Activated gamma-delta T cell (primary cell): ENCODE results near the gene MYOF.
"Not testable (repeated sequence)": the region's sequence is repeated elsewhere in the genome, so short reads cannot be mapped to it uniquely, and the experiment has no call there.

Experiments
- DNase-seq: peaks from one replicate; lab custom pipeline; 2025; lab: John Stamatoyannopoulos, UW

The MYOF gene

GRCh38 chr10:93425861-93426260 lies 56.3 kb downstream of the MYOF start:
- no peak for DNase-seq

GRCh38 chr10:93422118-93422517 lies 60.0 kb downstream of the MYOF start:
- no peak for DNase-seq

GRCh38 chr10:93420944-93421825 lies 60.9 kb downstream of the MYOF start:
- DNase-seq: no peak

GRCh38 chr10:93420091-93420490 lies 62.0 kb downstream of the MYOF start:
- DNase-seq: no peak

GRCh38 chr10:93419016-93419415 lies 63.1 kb downstream of the MYOF start:
- not testable (repeated sequence) for DNase-seq

DNA sequence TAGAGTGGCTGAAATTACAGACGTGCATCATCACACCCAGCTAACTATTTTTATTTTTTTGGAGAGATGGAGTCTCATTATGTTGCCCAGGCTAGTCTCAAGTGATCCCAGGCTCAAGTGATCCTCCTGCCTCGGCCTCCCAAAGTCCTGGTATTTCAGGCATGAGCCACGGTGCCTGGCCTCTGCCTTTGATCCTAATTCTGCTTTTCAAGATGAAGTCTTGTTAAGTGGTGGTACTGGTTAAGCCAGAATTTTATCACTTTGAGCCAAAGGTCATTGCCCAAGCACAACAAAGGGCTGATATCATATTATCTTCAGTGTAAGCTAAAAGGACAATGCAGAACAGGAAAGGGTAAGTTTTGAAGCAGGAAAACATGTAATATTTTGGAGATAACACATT lies 64.2 kb downstream of the MYOF start:
- no peak for DNase-seq

- no peak for DNase-seq
Observed at GRCh38 chr10:93417266-93417665, 64.9 kb downstream of the MYOF start.

DNA sequence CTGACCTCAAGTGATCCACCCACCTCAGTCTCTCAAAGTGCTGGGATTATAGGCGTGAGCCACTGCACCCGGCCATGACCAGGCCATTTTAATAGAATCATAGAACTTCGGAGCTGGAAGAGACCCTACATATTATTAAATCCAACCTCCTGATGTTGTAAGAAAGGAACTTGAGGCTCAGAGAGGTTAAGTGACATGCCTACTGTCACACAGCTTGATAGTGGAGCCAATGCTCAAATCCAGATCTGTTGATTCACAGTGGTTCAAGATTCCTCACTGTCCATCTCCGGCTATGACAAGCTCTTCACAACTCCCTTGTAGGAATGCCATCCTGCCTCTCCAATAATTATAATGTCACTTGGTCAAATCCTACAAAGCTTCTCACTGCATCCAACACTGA lies 65.3 kb downstream of the MYOF start:
- no peak for DNase-seq

GRCh38 chr10:93415693-93416092 lies 66.4 kb downstream of the MYOF start:
- DNase-seq: no peak

DNA sequence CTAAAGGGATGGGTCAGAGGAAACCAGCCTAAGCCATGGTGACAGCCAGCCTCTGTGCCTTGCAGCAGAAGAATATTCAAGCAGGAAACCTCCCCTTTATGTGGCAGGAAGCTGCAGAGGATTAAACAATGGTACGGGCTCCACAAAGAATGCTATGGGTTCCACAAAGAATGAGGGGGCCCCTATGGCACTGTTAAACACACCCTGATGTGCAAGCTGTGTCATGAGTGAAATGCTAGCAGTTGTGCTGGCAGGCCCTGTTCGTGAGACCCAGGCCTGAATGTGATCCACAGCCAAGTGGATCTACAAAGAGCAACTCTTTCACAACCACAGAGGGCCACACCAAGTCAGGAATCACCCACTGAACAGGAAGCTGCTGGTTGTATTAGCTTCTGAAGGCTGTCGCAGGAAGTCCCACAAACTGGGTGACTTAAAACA lies 68.9 kb downstream of the MYOF start:
- no peak for DNase-seq

DNA sequence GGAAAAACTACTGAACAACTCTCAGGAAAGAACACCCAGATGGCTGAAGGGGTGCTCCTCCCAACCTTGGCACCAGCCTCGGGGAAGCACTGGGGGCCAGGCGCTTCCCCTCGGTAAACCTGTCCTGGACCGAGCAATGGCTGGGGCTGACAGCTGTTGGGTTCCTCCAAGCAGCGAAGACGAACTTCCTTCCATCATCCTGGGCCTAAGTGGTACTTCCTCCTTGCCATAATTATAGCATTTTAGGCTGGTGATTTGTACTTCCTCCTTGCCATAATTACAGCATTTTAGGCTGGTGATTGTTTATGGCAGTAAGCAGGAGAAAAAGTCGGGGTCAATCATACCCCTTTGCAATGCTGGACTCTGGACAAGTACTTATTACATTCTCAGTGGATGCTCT lies 69.3 kb downstream of the MYOF start:
- DNase-seq: no peak

GRCh38 chr10:93410697-93411348 lies 71.3 kb downstream of the MYOF start:
- no peak for DNase-seq

GRCh38 chr10:93408783-93409182 lies 73.4 kb downstream of the MYOF start:
- no peak for DNase-seq

DNA sequence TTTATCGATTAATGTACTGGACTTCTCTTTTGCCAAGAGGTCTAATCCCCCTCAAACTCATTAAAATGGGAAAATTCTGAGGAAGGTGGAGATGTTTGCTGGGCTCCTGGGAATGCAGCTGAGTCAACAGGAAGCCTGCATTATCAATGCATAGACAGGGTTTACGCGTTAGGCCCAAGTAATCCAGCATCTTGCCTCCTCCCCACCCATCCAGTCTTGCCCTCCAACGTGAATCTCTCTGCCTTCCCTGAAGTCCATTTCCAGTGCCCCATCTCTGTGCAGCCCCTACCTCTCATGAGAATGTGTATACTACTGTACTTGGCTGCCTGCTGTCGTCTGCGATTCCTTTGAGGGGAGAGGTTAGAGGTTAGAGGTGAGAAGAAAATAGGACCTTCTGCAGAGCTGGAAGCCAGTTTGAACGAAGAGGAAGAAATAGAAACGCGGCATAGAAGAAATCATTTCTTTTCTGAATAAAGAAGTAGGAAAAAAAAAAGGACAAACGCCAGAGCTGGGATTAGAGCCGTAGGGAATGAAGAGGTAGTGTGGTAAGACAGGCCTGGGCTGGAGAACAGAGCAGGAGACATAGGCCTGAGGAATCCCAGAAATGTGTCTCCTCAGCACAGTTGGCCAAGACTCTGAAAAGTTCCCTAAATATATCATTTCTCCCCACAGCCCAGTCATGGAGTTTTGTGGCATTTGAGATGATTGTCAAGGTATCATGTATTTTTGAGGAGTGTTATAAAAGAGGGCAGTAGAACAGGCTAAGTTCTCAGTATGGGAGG lies 75.6 kb downstream of the MYOF start:
- DNase-seq: no peak

DNA sequence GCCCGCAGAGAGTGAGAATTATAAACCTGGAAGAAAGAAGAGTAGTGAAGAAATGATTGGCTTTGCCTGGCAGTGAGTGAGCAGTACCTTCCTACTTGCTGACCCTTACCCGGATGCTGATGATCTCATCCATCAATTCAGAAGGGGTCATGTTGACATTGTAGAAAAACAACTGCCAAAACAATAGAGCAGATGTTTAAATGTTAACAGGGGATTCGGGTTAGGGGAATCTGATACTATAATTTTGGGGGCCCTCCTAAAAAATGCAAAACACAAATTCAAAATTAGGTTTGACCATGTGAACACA lies 78.1 kb downstream of the MYOF start:
- no peak for DNase-seq

DNA sequence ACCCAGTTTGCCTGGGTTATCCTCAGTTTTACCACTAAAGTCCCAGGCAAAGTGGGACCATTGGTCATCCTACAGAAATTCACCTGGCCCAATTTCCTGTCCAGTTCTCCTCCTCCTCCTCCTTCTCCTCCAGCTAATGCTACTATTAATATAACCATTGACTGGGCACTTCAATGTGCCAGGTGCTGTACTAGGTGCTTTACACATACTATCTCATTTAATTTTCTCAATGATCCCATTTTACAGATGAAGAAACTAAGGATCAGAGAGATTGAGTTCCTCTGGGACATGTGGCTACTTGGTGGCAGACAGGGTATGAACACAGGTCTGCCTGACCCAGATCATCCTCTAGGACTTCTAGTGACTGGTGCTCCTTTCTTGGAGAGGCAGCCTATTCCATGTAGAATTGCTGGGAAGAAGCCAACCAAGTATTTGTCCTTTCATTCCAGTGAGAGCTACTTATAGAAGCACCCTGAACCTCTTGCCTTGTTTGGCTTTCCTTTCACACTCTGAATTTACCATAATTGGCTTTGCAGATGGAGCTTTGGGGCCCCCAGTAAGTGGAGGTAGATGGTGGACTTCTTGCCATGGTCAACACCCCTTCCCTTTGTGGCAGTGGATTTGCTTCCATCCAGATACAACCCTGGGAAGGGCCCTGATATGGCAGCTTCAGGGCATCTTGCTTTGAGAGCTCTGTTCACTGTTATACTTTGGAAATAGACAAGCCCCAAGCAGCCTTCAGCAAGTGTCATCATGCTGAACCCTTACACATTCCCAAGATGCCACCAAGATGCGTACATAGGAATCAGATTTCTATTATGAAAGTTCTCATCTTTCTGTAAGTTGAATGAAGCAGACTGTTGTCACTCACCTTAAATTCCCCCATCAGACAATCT lies 78.7 kb downstream of the MYOF start:
- DNase-seq: no peak

GRCh38 chr10:93402192-93402591 lies 79.9 kb downstream of the MYOF start:
- DNase-seq: no peak

- DNase-seq: no peak
Observed at GRCh38 chr10:93398528-93398927, 83.6 kb downstream of the MYOF start.

GRCh38 chr10:93397020-93397419 lies 85.1 kb downstream of the MYOF start:
- no peak for DNase-seq

DNA sequence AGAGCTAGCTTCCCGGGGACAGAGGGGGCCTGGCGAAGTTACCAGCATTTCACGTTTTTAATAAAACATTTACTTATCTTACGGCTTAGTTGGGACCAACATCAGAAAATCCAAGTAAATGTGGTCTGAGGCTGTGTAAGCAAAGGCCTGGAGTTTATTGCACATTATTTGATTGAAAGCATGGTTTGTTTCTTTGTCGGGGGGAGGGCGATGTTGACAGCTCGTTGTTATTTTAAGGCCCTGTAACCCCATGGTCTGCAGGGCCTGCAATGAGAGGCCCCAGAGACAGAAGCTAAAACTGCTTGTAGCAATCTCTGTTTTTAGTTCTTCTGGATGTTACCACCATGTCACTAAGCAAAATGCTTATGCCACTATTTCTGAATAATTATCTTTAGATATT lies 88.9 kb downstream of the MYOF start:
- no peak for DNase-seq

- DNase-seq: no peak
Observed at GRCh38 chr10:93392121-93392520, 90.0 kb downstream of the MYOF start.
